Medulla oblongata (tissue), 1 donor: ENCODE results near the gene MFGE8.

Source experiments
- DNase-seq: peaks from one replicate; pipeline ENCODE4 v3.0.0-alpha.2; 2015; ENCODE audit errors: extremely low spot score

Gene MFGE8

GRCh38 chr15:88874275-88874674, 38.9 kb downstream of the MFGE8 start:
- no peak for DNase-seq

GRCh38 chr15:88873786-88874185, 39.4 kb downstream of the MFGE8 start:
- DNase-seq = no peak

DNA sequence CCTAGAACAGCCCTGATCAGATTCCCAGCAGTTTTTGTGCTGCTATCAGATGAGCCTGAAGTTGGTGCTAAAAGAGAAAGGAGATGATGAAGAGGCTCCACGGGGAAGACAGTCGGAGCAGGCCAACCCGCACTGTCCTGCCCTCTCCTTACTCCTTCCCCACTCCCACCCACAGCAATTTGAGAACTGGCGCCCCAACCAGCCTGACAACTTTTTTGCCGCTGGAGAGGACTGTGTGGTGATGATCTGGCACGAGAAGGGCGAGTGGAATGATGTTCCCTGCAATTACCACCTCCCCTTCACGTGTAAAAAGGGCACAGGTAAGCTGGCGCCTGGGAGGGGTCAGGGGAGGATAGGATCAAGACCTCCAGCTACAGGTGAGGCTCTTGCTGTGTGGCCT, 40.5 kb downstream of the MFGE8 start:
- DNase-seq = no peak

- DNase-seq = no peak
Observed at GRCh38 chr15:88872106-88872505, 41.1 kb downstream of the MFGE8 start.

DNA sequence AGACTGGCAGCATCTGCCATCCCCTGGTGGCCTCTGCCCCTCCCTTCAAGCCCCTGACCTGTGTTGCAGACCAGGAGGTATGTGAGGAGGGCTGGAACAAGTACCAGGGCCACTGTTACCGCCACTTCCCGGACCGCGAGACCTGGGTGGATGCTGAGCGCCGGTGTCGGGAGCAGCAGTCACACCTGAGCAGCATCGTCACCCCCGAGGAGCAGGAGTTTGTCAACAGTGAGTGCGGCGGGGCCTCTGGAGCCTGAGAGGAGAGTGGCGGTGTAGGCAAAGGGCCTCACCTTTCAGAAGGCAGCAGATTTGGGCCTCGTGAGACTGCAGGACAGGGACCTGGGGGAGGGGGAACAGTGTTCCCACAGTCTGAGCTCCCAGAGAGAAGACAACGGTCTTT, 41.9 kb downstream of the MFGE8 start:
- no peak for DNase-seq

DNA sequence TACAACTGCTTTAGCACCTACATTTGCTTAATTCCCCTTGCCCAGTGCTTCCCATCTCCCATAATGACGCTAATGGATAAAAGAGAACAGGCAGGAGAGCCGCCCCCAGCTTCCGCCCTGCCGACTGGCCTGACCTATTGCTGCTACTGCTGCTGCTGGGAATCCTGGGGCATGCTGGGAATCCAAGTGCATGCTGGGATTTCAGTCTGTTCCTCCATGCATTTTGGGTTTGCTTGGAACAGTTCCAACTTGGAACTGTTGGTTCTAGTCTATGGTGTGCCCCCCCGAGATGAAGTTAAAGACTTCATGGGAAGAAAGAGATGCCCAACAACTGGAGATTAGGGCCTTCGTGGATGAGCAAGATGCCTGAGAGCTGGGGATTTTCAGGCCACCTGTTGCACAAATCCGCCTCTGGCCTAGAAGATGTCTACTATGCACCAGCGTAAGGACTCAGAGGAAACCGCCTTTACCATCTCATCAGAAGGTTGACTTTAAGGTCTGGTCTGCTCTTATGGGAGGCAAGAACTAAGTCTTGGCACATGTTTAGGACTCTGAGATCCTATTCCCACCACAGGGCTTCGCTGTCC, 46.8 kb downstream of the MFGE8 start:
- no peak for DNase-seq

GRCh38 chr15:88865498-88866099, 47.6 kb downstream of the MFGE8 start:
- DNase-seq = no peak

DNA sequence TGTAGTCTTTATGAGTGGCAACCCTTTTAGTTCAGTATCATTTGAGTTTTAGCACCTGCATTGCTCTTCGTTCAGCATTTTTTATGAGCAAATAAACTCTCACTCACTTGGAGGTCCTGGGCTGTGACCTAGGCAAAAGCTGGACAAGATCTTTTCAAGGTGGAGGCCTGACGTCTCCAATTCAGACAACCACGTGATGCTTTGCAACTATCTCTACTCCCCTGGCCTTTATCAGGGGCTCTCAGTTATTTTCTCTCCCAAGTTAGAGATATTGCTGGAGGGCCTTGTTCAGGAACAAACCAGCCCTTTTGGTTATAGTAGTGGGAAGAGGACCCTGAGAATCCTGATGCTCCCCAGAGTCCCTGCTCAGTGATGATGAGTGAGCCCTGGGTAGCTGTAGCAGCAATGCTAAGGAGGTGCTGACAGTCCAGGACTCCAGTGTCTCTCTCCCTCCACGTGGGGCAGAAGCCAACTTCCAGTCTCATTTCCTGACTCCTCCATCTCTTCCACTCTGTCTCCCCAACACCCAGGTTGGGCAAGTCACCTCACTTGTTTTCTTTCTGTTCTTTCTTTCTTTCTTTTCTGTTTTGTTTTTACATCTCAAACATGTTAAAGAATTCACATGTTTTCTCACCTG, 48.2 kb downstream of the MFGE8 start:
- DNase-seq = no peak

DNA sequence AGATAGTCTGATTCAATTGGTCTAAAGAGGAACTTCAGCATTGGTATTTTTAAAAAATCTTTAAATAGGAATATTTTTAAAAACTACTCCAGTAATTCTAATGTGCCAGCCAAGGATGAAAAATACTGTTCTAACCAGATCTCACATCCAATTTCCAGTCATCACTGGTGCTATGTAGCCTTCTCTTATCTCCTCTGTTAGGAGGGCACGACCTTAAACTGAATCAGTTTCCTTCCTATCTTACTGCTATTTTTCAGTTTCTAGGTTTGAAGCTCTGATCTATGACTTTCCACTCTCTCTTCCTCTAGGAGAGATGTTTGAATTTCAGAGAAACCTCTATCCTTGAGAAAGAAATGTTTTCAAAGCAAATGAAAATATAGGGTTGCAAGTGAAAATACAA, 49.8 kb downstream of the MFGE8 start:
- no peak for DNase-seq

- DNase-seq = no peak
Observed at GRCh38 chr15:88860212-88860611, 53.0 kb downstream of the MFGE8 start.

DNA sequence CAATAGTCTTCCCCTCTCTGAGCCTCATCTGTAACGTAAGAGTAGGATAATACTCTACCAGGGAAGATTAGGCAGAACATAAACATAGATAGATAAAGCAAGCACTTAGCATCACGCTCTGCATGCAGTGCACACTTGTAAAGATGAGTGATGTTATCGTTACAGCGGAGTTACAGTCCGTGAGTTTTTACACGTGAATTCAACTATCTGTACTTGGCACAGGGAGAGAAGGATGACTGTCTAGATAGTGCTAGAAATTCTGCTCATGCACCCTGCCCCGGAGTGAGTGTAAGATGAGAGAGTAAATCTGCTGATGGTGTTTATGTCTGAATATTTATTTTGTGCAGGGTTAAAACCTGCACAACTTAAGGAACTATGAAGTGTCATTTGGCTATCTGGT, 53.6 kb downstream of the MFGE8 start:
- DNase-seq = no peak

DNA sequence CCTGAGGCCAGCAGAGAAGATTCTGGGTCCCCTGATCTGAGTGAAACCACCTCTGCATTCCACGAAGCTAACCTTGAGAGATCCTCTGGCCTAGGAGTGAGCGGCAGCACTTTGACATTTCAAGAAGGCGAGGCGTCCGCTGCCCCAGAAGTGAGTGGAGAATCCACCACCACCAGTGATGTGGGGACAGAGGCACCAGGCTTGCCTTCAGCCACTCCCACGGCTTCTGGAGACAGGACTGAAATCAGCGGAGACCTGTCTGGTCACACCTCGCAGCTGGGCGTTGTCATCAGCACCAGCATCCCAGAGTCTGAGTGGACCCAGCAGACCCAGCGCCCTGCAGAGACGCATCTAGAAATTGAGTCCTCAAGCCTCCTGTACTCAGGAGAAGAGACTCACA, 54.2 kb downstream of the MFGE8 start:
- DNase-seq = no peak

DNA sequence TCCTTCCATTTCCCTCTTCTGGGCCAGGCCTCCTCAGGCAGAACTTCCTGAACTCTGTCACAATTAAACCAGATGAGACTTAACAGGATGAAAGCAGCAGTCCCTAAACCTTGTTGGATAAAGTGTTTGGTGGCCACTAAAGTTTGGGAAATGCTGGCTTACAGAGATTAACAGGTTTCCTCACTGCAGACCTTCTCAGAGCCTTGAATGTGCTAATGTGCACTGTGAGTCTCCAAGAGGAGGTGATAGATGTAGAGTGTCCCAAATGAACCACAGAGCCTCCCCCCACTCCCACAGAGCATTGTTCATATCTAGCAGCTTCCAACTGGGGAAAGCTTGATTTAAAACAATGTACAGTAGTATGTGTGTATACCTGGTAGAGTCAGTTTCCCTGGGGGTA, 60.7 kb downstream of the MFGE8 start:
- DNase-seq = no peak

DNA sequence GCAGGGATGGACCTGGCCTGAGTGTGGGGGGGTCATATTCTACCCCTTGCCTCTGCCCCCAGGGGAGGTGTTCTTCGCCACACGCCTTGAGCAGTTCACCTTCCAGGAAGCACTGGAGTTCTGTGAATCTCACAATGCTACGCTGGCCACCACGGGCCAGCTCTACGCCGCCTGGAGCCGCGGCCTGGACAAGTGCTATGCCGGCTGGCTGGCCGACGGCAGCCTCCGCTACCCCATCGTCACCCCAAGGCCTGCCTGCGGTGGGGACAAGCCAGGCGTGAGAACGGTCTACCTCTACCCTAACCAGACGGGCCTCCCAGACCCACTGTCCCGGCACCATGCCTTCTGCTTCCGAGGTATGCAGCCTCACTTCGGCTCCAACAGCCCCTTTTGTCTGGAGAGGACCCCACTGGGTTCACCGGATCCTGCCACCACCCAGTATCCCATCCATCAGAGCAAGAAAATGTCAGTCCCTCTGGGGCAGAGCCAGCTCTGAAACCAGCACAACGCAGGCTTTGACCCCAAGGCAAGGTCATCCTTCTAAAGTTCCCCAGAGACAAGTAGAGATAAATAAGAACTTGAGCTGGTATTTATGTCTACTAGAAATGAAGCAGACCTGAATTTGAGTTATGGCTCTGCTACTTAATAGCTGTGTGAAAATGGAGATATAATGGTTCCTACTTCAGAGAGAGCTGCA, 63.7 kb downstream of the MFGE8 start:
- no peak for DNase-seq
